Fibroblast of pulmonary artery (primary cell): ENCODE measurements around the gene DAPK1.

Experiments
- DNase-seq: peaks from one replicate; pipeline ENCODE4 v3.0.0-alpha.2; 2010; ENCODE audit warnings: low read depth
- H3K4me3 ChIP-seq: replicated peaks from 2 replicates; pipeline ENCODE4 v1.5.1; 2011; ENCODE audit warnings: low read depth, mild to moderate bottlenecking, control low read depth, low read length, moderate library complexity
- CTCF ChIP-seq: IDR thresholded peaks from 2 replicates; pipeline ENCODE4 v1.5.1; 2011; ENCODE audit warnings: mild to moderate bottlenecking, control low read depth, low read length, inconsistent platforms; ENCODE audit errors: missing control alignments

DAPK1 gene

GRCh38 chr9:87732756-87733155, 235.1 kb downstream of the DAPK1 start:
- H3K4me3 ChIP-seq, result no peak overlapping the region
- no peak for DNase-seq
- TF ChIP-seq CTCF, result no peak

GRCh38 chr9:87733273-87734052, 235.8 kb downstream of the DAPK1 start:
- TF ChIP-seq CTCF, result no peak
- H3K4me3 ChIP-seq, result no peak overlapping the region
- no peak for DNase-seq

GRCh38 chr9:87734106-87734505, 236.4 kb downstream of the DAPK1 start:
- no peak overlapping the region for H3K4me3 ChIP-seq
- DNase-seq, result no peak
- TF ChIP-seq CTCF, result no peak

GRCh38 chr9:87739546-87739945, 241.9 kb downstream of the DAPK1 start:
- no peak overlapping the region for H3K4me3 ChIP-seq
- DNase-seq, result no peak
- TF ChIP-seq CTCF, result no peak

- no peak for DNase-seq
- H3K4me3 ChIP-seq, result no peak overlapping the region
- no peak for TF ChIP-seq CTCF
Measured at GRCh38 chr9:87740209-87740608, 242.5 kb downstream of the DAPK1 start.

GRCh38 chr9:87741326-87741725, 243.7 kb downstream of the DAPK1 start:
- DNase-seq, result no peak

More at GRCh38 chr9:87741326-87741725, 243.7 kb downstream of the DAPK1 start:
- no peak overlapping the region for H3K4me3 ChIP-seq
- TF ChIP-seq CTCF, result no peak
